H1 (cell line): ENCODE results near the gene ANKRD7. TPM values are rescaled to one million over a fixed set of nuclear protein-coding genes. Genes with fewer than 3 reads are reported as not detected.

Experiments used
- CTCF ChIA-PET: fragments of 300-600 bp; sonication (Branson Sonifier 250); formaldehyde crosslinking; loops from one replicate; lab custom pipeline; 2021; ENCODE audit not compliant: partially characterized antibody; lab: Charles Lee
- POLR2A ChIA-PET: fragments of 300-600 bp; sonication (Branson Sonifier 250); formaldehyde crosslinking; loops from one replicate; lab custom pipeline; 2021; ENCODE audit warnings: inconsistent platforms; ENCODE audit not compliant: partially characterized antibody; lab: Charles Lee
- DNase-seq, 2 experiments: peaks; one replicate each; pipeline versions ENCODE4 v3.0.0 to v3.0.0-alpha.2; 2010 to 2022; ENCODE audit warnings: low spot score in 2 of 2, low read depth in 1 of 2, mixed read lengths in 1 of 2
- FAIRE-seq: peaks from 2 replicates; lab custom pipeline; 2011; peaks lifted over from hg19 to GRCh38; lab: Jason Lieb, UNC
- H2AFZ ChIP-seq: 2 replicates; pipeline ENCODE4 v1.8.1; 2012; ENCODE audit warnings: low read length, inconsistent platforms
- H2AK5ac ChIP-seq: 2 replicates; pipeline ENCODE4 v1.6.1; 2013; ENCODE audit warnings: low read depth, low read length
- H2BK120ac ChIP-seq: replicated peaks from 2 replicates; pipeline ENCODE3; 2013; ENCODE audit warnings: low read depth, low read length, inconsistent platforms
- H2BK12ac ChIP-seq: 2 replicates; pipeline ENCODE4 v1.6.1; 2013; ENCODE audit warnings: low read depth, low read length
- H2BK15ac ChIP-seq: 2 replicates; pipeline ENCODE4 v1.6.1; 2013; ENCODE audit warnings: low read length
- H2BK20ac ChIP-seq: 2 replicates; pipeline ENCODE4 v1.6.1; 2013; ENCODE audit warnings: low read length
- H2BK5ac ChIP-seq: 2 replicates; pipeline ENCODE4 v1.6.1; 2013; ENCODE audit warnings: low read depth, low read length
- H3K14ac ChIP-seq: 2 replicates; pipeline ENCODE4 v1.6.1; 2013; ENCODE audit warnings: inconsistent platforms; ENCODE audit not compliant: insufficient read length
- H3K18ac ChIP-seq: 2 replicates; pipeline ENCODE4 v1.6.1; 2013; ENCODE audit warnings: low read length; ENCODE audit errors: extremely low read depth
- H3K23ac ChIP-seq: 2 replicates; pipeline ENCODE4 v1.6.1; 2013; ENCODE audit warnings: inconsistent platforms; ENCODE audit not compliant: insufficient read length
- H3K23me2 ChIP-seq: 2 replicates; pipeline ENCODE4 v1.6.1; 2013; ENCODE audit warnings: low read depth, low read length
- H3K27ac ChIP-seq: 2 replicates; pipeline ENCODE4 v1.6.1; 2011; ENCODE audit warnings: low read depth, low read length, inconsistent platforms
- H3K27me3 ChIP-seq, 4 experiments: replicated peaks in 1 of 4; 1 replicate in 1 of 4; 2 replicates in 3 of 4; pipeline versions ENCODE4 v1.6.1 to v1.8.1; 2011 to 2013; ENCODE audit warnings: low read length in 3 of 4, mild to moderate bottlenecking in 3 of 4, inconsistent platforms in 2 of 4, mixed read lengths in 2 of 4, moderate library complexity in 1 of 4; ENCODE audit not compliant: control insufficient read depth in 3 of 4, insufficient read depth in 3 of 4; ENCODE audit errors: extremely low read depth in 1 of 4
- H3K36me3 ChIP-seq, 4 experiments: 2 replicates each; pipeline versions ENCODE4 v1.6.1 to v1.8.1; 2011 to 2013; ENCODE audit warnings: mild to moderate bottlenecking in 4 of 4, low read length in 3 of 4, moderate library complexity in 2 of 4, control low read depth in 1 of 4, inconsistent platforms in 1 of 4; ENCODE audit not compliant: insufficient read depth in 4 of 4, control insufficient read depth in 2 of 4
- H3K4ac ChIP-seq: replicated peaks from 2 replicates; pipeline ENCODE3; 2013; ENCODE audit warnings: low read length, low read depth, mixed read lengths, inconsistent platforms; ENCODE audit not compliant: insufficient read length
- H3K4me1 ChIP-seq, 4 experiments: replicated peaks in 1 of 4; 1 replicate in 1 of 4; 2 replicates in 3 of 4; pipeline versions ENCODE4 v1.6.1 to v1.8.1; 2011 to 2013; ENCODE audit warnings: low read length in 3 of 4, inconsistent platforms in 2 of 4, mixed read lengths in 1 of 4; ENCODE audit not compliant: insufficient read depth in 4 of 4, control insufficient read depth in 3 of 4
- H3K4me2 ChIP-seq, 2 experiments: 2 replicates each; pipeline versions ENCODE4 v1.6.1 to v1.8.1; 2011 to 2013; ENCODE audit warnings: low read depth in 2 of 2, low read length in 2 of 2, control low read depth in 1 of 2, inconsistent platforms in 1 of 2, mild to moderate bottlenecking in 1 of 2; ENCODE audit not compliant: insufficient read depth in 1 of 2
- H3K4me3 ChIP-seq, 4 experiments: fragments of 200-600, 300-600 bp in 1 of 4; sonication (generic), shearing (Covaris generic), sonication (Bioruptor Twin) in 1 of 4; 2 replicates each; pipeline versions ENCODE4 v1.5.1 to v1.8.1; 2011 to 2016; ENCODE audit warnings: low read length in 4 of 4, low read depth in 3 of 4, control low read depth in 2 of 4, inconsistent platforms in 2 of 4, mild to moderate bottlenecking in 2 of 4, mixed read lengths in 1 of 4, moderate library complexity in 1 of 4; ENCODE audit not compliant: insufficient read depth in 2 of 4; ENCODE audit errors: extremely low read depth in 1 of 4
- H3K56ac ChIP-seq: replicated peaks from 2 replicates; pipeline ENCODE3; 2013; ENCODE audit warnings: low read depth, mild to moderate bottlenecking, mixed read lengths, low read length, inconsistent platforms; ENCODE audit not compliant: insufficient read length
- H3K79me1 ChIP-seq: 2 replicates; pipeline ENCODE4 v1.6.1; 2013; ENCODE audit warnings: low read depth, low read length, control low read depth
- H3K79me2 ChIP-seq, 2 experiments: 2 replicates each; pipeline versions ENCODE4 v1.6.1 to v1.8.1; 2012 to 2013; ENCODE audit warnings: low read length in 2 of 2, mild to moderate bottlenecking in 2 of 2, inconsistent platforms in 1 of 2; ENCODE audit not compliant: insufficient read depth in 2 of 2, control insufficient read depth in 1 of 2
- H3K9ac ChIP-seq, 4 experiments: replicated peaks in 1 of 4; 1 replicate in 1 of 4; 2 replicates in 3 of 4; pipeline versions ENCODE4 v1.6.1 to v1.8.1; 2011 to 2013; ENCODE audit warnings: low read depth in 3 of 4, low read length in 3 of 4, control low read depth in 2 of 4, mild to moderate bottlenecking in 2 of 4, moderate library complexity in 2 of 4, inconsistent platforms in 1 of 4; ENCODE audit errors: extremely low read depth in 1 of 4
- H3K9me3 ChIP-seq, 2 experiments: 2 replicates each; pipeline versions ENCODE4 v1.6.1 to v1.8.1; 2012 to 2013; ENCODE audit warnings: mild to moderate bottlenecking in 2 of 2, moderate library complexity in 2 of 2, control low read depth in 1 of 2, inconsistent platforms in 1 of 2, low read depth in 1 of 2, low read length in 1 of 2, mixed read lengths in 1 of 2; ENCODE audit not compliant: insufficient read depth in 2 of 2
- H4K20me1 ChIP-seq, 2 experiments: replicated peaks in 1 of 2; 2 replicates each; pipeline versions ENCODE3 to v1.8.1; 2011 to 2013; ENCODE audit warnings: inconsistent platforms in 2 of 2, low read length in 2 of 2, mild to moderate bottlenecking in 1 of 2; ENCODE audit not compliant: insufficient read depth in 2 of 2, control insufficient read depth in 1 of 2
- H4K5ac ChIP-seq: 2 replicates; pipeline ENCODE4 v1.6.1; 2013; ENCODE audit warnings: low read length, low read depth, mixed read lengths, inconsistent platforms; ENCODE audit not compliant: insufficient read length
- H4K8ac ChIP-seq: 2 replicates; pipeline ENCODE4 v1.8.0; 2013; ENCODE audit warnings: mild to moderate bottlenecking, moderate library complexity, low read length, inconsistent platforms; ENCODE audit not compliant: insufficient read depth; ENCODE audit errors: extremely low read depth
- H4K91ac ChIP-seq: replicated peaks from 2 replicates; pipeline ENCODE3; 2013; ENCODE audit warnings: low read length, mixed read lengths, inconsistent platforms; ENCODE audit not compliant: insufficient read length
- ASH2L ChIP-seq: fragments of 200-600, 300-600 bp; sonication (generic); IDR thresholded peaks from one replicate; pipeline ENCODE4 v1.7.1; 2017; ENCODE audit warnings: low read length
- BCL11A ChIP-seq, 2 experiments: IDR thresholded peaks; one replicate each; pipeline ENCODE4 v1.6.1; 2011; ENCODE audit warnings: low read depth in 2 of 2, low read length in 2 of 2, mild to moderate bottlenecking in 2 of 2
- EP300 ChIP-seq, 2 experiments: IDR thresholded peaks; 1 replicate in 1 of 2; 2 replicates in 1 of 2; pipeline ENCODE4 v1.6.1; 2011 to 2012; ENCODE audit warnings: low read depth in 2 of 2, low read length in 2 of 2, mild to moderate bottlenecking in 2 of 2, borderline replicate concordance in 1 of 2, inconsistent platforms in 1 of 2, moderate library complexity in 1 of 2
- FOSL1 ChIP-seq: IDR thresholded peaks from 2 replicates; pipeline ENCODE4 v1.6.1; 2011; ENCODE audit warnings: mild to moderate bottlenecking, low read depth, low read length, moderate library complexity; ENCODE audit not compliant: insufficient read depth
- HDAC6 ChIP-seq: IDR thresholded peaks from one replicate; pipeline ENCODE4 v1.7.1; 2012; ENCODE audit warnings: low read depth, mild to moderate bottlenecking, inconsistent platforms, low read length, moderate library complexity
- MAFK ChIP-seq: IDR thresholded peaks from 2 replicates; pipeline ENCODE4 v1.6.1; 2012; ENCODE audit warnings: low read depth, mild to moderate bottlenecking, improper control_type of control experiment, low read length
- POLR2A ChIP-seq, 2 experiments: IDR thresholded peaks; 1 replicate in 1 of 2; 2 replicates in 1 of 2; pipeline ENCODE4 v1.6.1; 2011; ENCODE audit warnings: low read depth in 2 of 2, low read length in 2 of 2, mild to moderate bottlenecking in 2 of 2; ENCODE audit errors: control extremely low read depth in 1 of 2
- POLR2AphosphoS5 ChIP-seq: IDR thresholded peaks from 2 replicates; pipeline ENCODE4 v1.6.1; 2011; ENCODE audit warnings: low read depth, low read length
- RNF2 ChIP-seq: fragments of 200-900, 300-1000 bp; sonication (generic); IDR thresholded peaks from 2 replicates; pipeline ENCODE4 v1.7.1; 2016; ENCODE audit warnings: borderline replicate concordance, low read depth, mild to moderate bottlenecking, antibody characterized with exemption, low read length; ENCODE audit not compliant: poor library complexity, severe bottlenecking; ENCODE audit errors: missing control alignments
- SRF ChIP-seq: IDR thresholded peaks from 2 replicates; pipeline ENCODE4 v1.6.1; 2011; ENCODE audit warnings: mild to moderate bottlenecking, low read depth, low read length, moderate library complexity
- TAF7 ChIP-seq: optimal IDR thresholded peaks from 2 replicates; pipeline ENCODE3; 2011; ENCODE audit warnings: low read depth, mild to moderate bottlenecking, inconsistent platforms, low read length, moderate library complexity, borderline replicate concordance
- TBP ChIP-seq: IDR thresholded peaks from 2 replicates; pipeline ENCODE4 v1.6.1; 2011; ENCODE audit warnings: low read depth, low read length, improper control_type of control experiment
- WGBS, 2 experiments: shearing (Covaris generic) in 1 of 2; methylation state at CpG; one replicate each; pipeline versions ENCODE4 v1.1.6 to v1.1.7; 2013 to 2015; ENCODE audit warnings: low lambda C conversion rate in 2 of 2, mixed read lengths in 2 of 2, inconsistent platforms in 1 of 2, low coverage in 1 of 2, missing lambda C conversion rate in 1 of 2; ENCODE audit not compliant: insufficient replicate concordance in 2 of 2, insufficient coverage in 1 of 2, insufficient read length in 1 of 2; ENCODE audit errors: extremely low coverage in 1 of 2, missing lambda C conversion rate in 1 of 2; 5-methylcytosine and 5-hydroxymethylcytosine counted together
- polyA plus RNA-seq, 7 experiments: library from polyadenylated mRNA; depleted of rRNA in 3 of 7; stranded (reverse) in 5 of 7; unstranded in 2 of 7; fragments of >200 nt in 5 of 7; fragments of 200-250 nt in 2 of 7; gene quantifications; 1 replicate in 5 of 7; 2 replicates in 1 of 7; 4 replicates in 1 of 7; pipeline versions ENCODE4 v1.2.1 to v1.2.3, GENCODE V29; 2011 to 2013; ENCODE audit warnings: missing spikeins in 2 of 7, mixed read lengths in 2 of 7
- total RNA-seq: library from RNA; stranded (reverse); fragmentation: NEBNext Ultra II Directional; extraction: Animal tissue kit (Norgen Biotek cat#: 25700); gene quantifications from 2 replicates; pipeline ENCODE4 v1.2.1, GENCODE V29; 2021

The ANKRD7 gene
- total and polyA plus RNA-seq, 2 of the 8 experiments (the other 6 are each of a cell fraction or from before 2014, with no cell fraction given) = not detected

DNA sequence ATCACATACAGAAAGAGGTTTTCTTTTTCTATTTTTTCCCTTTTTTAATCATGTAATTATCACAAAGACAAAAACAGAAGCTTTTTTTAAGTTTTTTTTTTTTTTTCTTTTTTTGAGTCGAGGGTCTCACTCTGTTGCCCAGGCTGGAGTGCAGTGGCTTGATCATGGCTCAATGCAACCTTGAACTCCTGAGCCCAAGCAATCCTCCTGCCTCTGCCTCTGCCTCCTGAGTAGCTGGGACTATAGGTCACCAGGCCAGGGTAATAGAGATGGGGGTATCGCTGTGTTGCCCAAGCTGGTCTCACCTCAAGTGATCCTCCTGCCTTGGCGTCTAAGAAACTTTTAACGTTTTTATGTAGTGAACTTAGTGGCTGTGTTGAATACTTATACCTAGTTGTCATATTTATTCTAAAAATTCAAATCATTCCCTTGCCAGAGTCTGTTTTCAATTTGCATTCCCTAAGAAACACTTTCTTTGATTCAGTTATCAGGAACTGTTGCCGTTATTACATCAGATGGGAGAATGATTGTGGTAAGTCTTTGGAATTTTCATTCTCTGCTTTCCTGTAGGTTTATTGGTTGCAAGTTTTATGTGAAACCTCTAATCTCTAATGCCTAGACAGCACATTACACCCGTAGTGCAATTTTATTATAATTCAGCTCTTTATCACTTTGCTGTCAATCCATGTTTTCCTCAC is 39.2 kb upstream of the ANKRD7 start:
- no peaks in the 10 kb centered on the region for H3K27me3 ChIP-seq
- peaks cover 6 to 44% of the 10 kb centered on the region in 2 experiments; a peak in 3 of 4 replicates for H3K79me2 ChIP-seq
- POLR2A ChIA-PET = interaction anchor here (1.2 to 1.9 kb wide), 2 partner anchors 10 to 11 kb away, joined by 5 read pairs; no protein-coding TSS in a partner anchor
- peak overlapping the region; percentile 85 to 92 for H3K4me2 ChIP-seq
- no peak overlapping the region for H2BK20ac ChIP-seq
- H2AK5ac ChIP-seq = no peak overlapping the region
- H3K9ac ChIP-seq = no peak overlapping the region
- no peak overlapping the region for H2BK5ac ChIP-seq
- H3K27ac ChIP-seq = no peak overlapping the region
- H3K4me3 ChIP-seq = peak overlapping the region; percentile 85 to 96 (median 92); a peak in 7 of 8 replicates
- no peak overlapping the region for H3K56ac ChIP-seq
- H3K4me1 ChIP-seq = peaks cover 0 to 3% (median 0%) of the 10 kb centered on the region in 4 experiments; a peak in 1 of 7 replicates
- no peak overlapping the region for H4K8ac ChIP-seq
- no peak overlapping the region for H3K18ac ChIP-seq
- H2BK15ac ChIP-seq = no peak overlapping the region
- no peak overlapping the region for H2AFZ ChIP-seq
- no peak overlapping the region for H4K91ac ChIP-seq
- H3K4ac ChIP-seq = no peak overlapping the region
- no peak overlapping the region for H3K14ac ChIP-seq
- H3K9me3 ChIP-seq = no peaks in the 10 kb centered on the region
- no peak overlapping the region for H4K5ac ChIP-seq
- peaks cover 2% of the 10 kb centered on the region; the same call in 1 of the 2 replicates for H3K23me2 ChIP-seq
- FAIRE-seq (no peak), DNase-seq (no peak)
- H3K79me1 ChIP-seq = no peaks in the 10 kb centered on the region
- H4K20me1 ChIP-seq = no peaks in the 10 kb centered on the region
- no peak overlapping the region for H3K23ac ChIP-seq
- peaks cover 2 to 30% (median 19%) of the 10 kb centered on the region in 4 experiments; a peak in 6 of 8 replicates for H3K36me3 ChIP-seq
- no peak overlapping the region for H2BK12ac ChIP-seq
- CTCF ChIA-PET = interaction anchor here (2.0 kb wide), 1 partner anchor 10 kb away, joined by 6 read pairs; no protein-coding TSS in a partner anchor
- H2BK120ac ChIP-seq = no peak overlapping the region
- 87% methylated on average over 6 of the region's 6 CpGs; no CpG with 5 or more reads in 1 of the 2 experiments for WGBS, 2 experiments
- TF ChIP-seq BCL11A (IDR thresholded peaks at IDR 0.05; ENCODE audit: low read depth in 2 of 2, low read length in 2 of 2) (no peak), FOSL1 (no peak), HDAC6 (no peak), SRF (no peak), RNF2 (no peak), TAF7 (no peak), ASH2L (no peak), POLR2AphosphoS5 (no peak), TBP (no peak), POLR2A (IDR thresholded peaks at IDR 0.05; ENCODE audit: control extremely low read depth in 1 of 2, low read depth in 2 of 2, low read length in 2 of 2) (no peak), MAFK (no peak), EP300 (IDR thresholded peaks at IDR 0.05; ENCODE audit: borderline replicate concordance in 1 of 2, low read depth in 2 of 2, low read length in 2 of 2) (no peak)
